SK-N-SH (cell line): Measurements from ENCODE around the gene DDX46.

ENCODE experiments used
- CHD2 ChIP-seq: fragments of 150-350 bp; IDR thresholded peaks from 2 replicates; pipeline ENCODE4 v1.6.1; 2018; ENCODE audit warnings: low read length; ENCODE audit not compliant: partially characterized antibody
- CTCF ChIP-seq: fragments of 200-600 bp; sonication (generic); IDR thresholded peaks from 2 replicates; pipeline ENCODE4 v1.6.1; 2017; ENCODE audit warnings: antibody characterized with exemption, mild to moderate bottlenecking, moderate library complexity
- GABPA ChIP-seq: IDR thresholded peaks from 2 replicates; pipeline ENCODE4 v1.4.0; 2012; ENCODE audit warnings: low read depth, mild to moderate bottlenecking
- POLR2AphosphoS5 ChIP-seq: IDR thresholded peaks from 2 replicates; pipeline ENCODE4 v1.6.1; 2012; ENCODE audit warnings: low read depth, low read length
- RFX5 ChIP-seq: IDR thresholded peaks from 2 replicates; pipeline ENCODE4 v1.6.1; 2012; ENCODE audit warnings: mild to moderate bottlenecking, improper control_type of control experiment, low read length
- TAF1 ChIP-seq: IDR thresholded peaks from 2 replicates; pipeline ENCODE4 v1.6.1; 2012; ENCODE audit warnings: low read depth, mild to moderate bottlenecking, low read length, moderate library complexity, borderline replicate concordance
- TEAD4 ChIP-seq: IDR thresholded peaks from 2 replicates; pipeline ENCODE4 v1.4.0; 2012; ENCODE audit warnings: mild to moderate bottlenecking, borderline replicate concordance; ENCODE audit not compliant: insufficient read depth
- YY1 ChIP-seq: IDR thresholded peaks from 2 replicates; pipeline ENCODE4 v1.4.0; 2012; ENCODE audit warnings: low read depth, mild to moderate bottlenecking

GRCh38 chr5:134758504-134759341, at the start of gene DDX46:
- TF ChIP-seq RFX5 (0 out of 2 replicates have a peak, but pooled peaks have one; percentile 32), CTCF (peak; percentile 76), YY1 (peak; percentile 95), POLR2AphosphoS5 (peak; percentile 95), TAF1 (peak; percentile 91; the same call in 1 of the 2 replicates), GABPA (peak; percentile 96), TEAD4 (no peak), CHD2 (peak; percentile 60)
